K562 (cell line): ENCODE measurements around the gene TSPOAP1. TPM values are rescaled to one million over a fixed set of nuclear protein-coding genes. Genes with fewer than 3 reads are reported as not detected.

Experiments
- CTBP1 ChIP-seq: fragments of 450-650 bp; IDR thresholded peaks from 2 replicates; pipeline ENCODE4 v1.6.1; 2016; ENCODE audit warnings: borderline replicate concordance
- CTCF ChIP-seq, 3 experiments: IDR thresholded peaks in 2 of 3; conservative IDR thresholded peaks in 1 of 3; 2 replicates each; pipeline ENCODE4 v1.5.1; 2011 to 2012; ENCODE audit warnings: low read length in 3 of 3, mild to moderate bottlenecking in 3 of 3, control low read depth in 2 of 3, improper control_type of control experiment in 1 of 3, inconsistent platforms in 1 of 3, low read depth in 1 of 3, mixed read lengths in 1 of 3, moderate library complexity in 1 of 3; ENCODE audit not compliant: insufficient read depth in 2 of 3
- E4F1 ChIP-seq: fragments of 250-450 bp; sonication (Bioruptor Pico); IDR thresholded peaks from 2 replicates; pipeline ENCODE4 v1.5.0; 2021; ENCODE audit warnings: mild to moderate bottlenecking, borderline replicate concordance
- FOXP1 ChIP-seq: sonication (generic); formaldehyde crosslinking; IDR thresholded peaks from 2 replicates; pipeline ENCODE4 v1.8.0; 2022; ENCODE audit warnings: mild to moderate bottlenecking, missing genetic modification reagents
- HDAC6 ChIP-seq: IDR thresholded peaks from 2 replicates; pipeline ENCODE4 v1.6.1; 2012; ENCODE audit warnings: low read depth, mild to moderate bottlenecking, control low read depth, inconsistent platforms, low read length, moderate library complexity
- HNRNPLL ChIP-seq: fragments of 200-400 bp; formaldehyde crosslinking; IDR thresholded peaks from 2 replicates; pipeline ENCODE4 v1.6.1; 2017; ENCODE audit warnings: low read length, low read depth, mild to moderate bottlenecking; ENCODE audit not compliant: poor library complexity, severe bottlenecking
- ILF3 ChIP-seq: fragments of 450-650 bp; IDR thresholded peaks from 2 replicates; pipeline ENCODE4 v1.6.1; 2018; ENCODE audit warnings: antibody characterized with exemption, mild to moderate bottlenecking, moderate library complexity, borderline replicate concordance
- KLF16 ChIP-seq: IDR thresholded peaks from 2 replicates; pipeline ENCODE4 v1.6.1; 2016; ENCODE audit warnings: antibody characterized with exemption
- MAFK ChIP-seq: IDR thresholded peaks from 2 replicates; pipeline ENCODE4 v1.6.1; 2011; ENCODE audit warnings: low read length, improper control_type of control experiment
- MXI1 ChIP-seq: IDR thresholded peaks from 2 replicates; pipeline ENCODE4 v1.6.1; 2011; ENCODE audit warnings: low read depth, mild to moderate bottlenecking, improper control_type of control experiment, low read length
- POLR2A ChIP-seq: fragments of 450-650 bp; conservative IDR thresholded peaks from 2 replicates; pipeline ENCODE4 v1.6.1; 2016
- RBM14 ChIP-seq: fragments of 200-400 bp; formaldehyde crosslinking; IDR thresholded peaks from 2 replicates; pipeline ENCODE4 v1.6.1; 2018; ENCODE audit warnings: low read depth, mild to moderate bottlenecking, low read length, moderate library complexity, borderline replicate concordance; ENCODE audit not compliant: insufficient read depth
- SUPT5H ChIP-seq: fragments of 450-650 bp; IDR thresholded peaks from 2 replicates; pipeline ENCODE4 v1.6.1; 2016
- TCF7 ChIP-seq: sonication (generic); IDR thresholded peaks from 2 replicates; pipeline ENCODE4 v1.6.1; 2016; ENCODE audit warnings: antibody characterized with exemption, borderline replicate concordance
- ZNF217 ChIP-seq: sonication (generic); formaldehyde crosslinking; IDR thresholded peaks from 2 replicates; pipeline ENCODE4 v1.8.0; 2022; ENCODE audit warnings: mild to moderate bottlenecking, missing genetic modification reagents
- ZNF316 ChIP-seq: fragments of 450-650 bp; IDR thresholded peaks from 2 replicates; pipeline ENCODE4 v1.6.1; 2016
- ZNF77 ChIP-seq: fragments of 250-450 bp; sonication (Bioruptor Pico); IDR thresholded peaks from 2 replicates; pipeline ENCODE4 v1.5.0; 2020
- polyA plus RNA-seq, 8 experiments: library from polyadenylated mRNA; depleted of rRNA in 4 of 8; stranded (reverse) in 5 of 8; unstranded in 3 of 8; fragments of >200 nt; fragmentation: Nextera tagmentation in 2 of 8; fragmentation: Illumina TruSeq in 1 of 8; extraction: Ambion mirVana in 2 of 8; extraction: Trizol in 1 of 8; gene quantifications; 2 replicates each; pipeline versions ENCODE4 v1.2.1 to v1.2.3, GENCODE V29; 2011 to 2014; ENCODE audit warnings: inconsistent platforms in 1 of 8, missing spikeins in 1 of 8
- total RNA-seq, 7 experiments: library from RNA; depleted of rRNA in 6 of 7; stranded (reverse); fragments of >200 nt in 6 of 7; fragmentation: Illumina TruSeq in 2 of 7; extraction: Trizol in 2 of 7; gene quantifications; 2 replicates each; pipeline versions ENCODE4 v1.2.1 to v1.2.3, GENCODE V29; 2011 to 2021; ENCODE audit warnings: low replicate concordance in 1 of 7
- TF ChIP-seq, protein P1 (sequence below), 2 experiments: fragments of 450-650 bp in 1 of 2; sonication (generic) in 1 of 2; formaldehyde crosslinking in 1 of 2; IDR thresholded peaks in 1 of 2; conservative IDR thresholded peaks in 1 of 2; 2 replicates each; pipeline versions ENCODE4 v1.6.1 to v1.8.1; 2016 to 2023; ENCODE audit warnings: mild to moderate bottlenecking in 2 of 2, moderate library complexity in 2 of 2, inconsistent platforms in 1 of 2, missing genetic modification reagents in 1 of 2

TSPOAP1 gene
- total and polyA plus RNA-seq, 9 of the 15 experiments (the other 6 are each of a cell fraction or from before 2014, with no cell fraction given): 0.87 to 3.9 (median 1.8) TPM; not detected in 2

- TF ChIP-seq TCF7 (peak; percentile 25), E4F1 (CRISPR knock-in tag) (0 out of 2 replicates have a peak, but pooled peaks have one; percentile 3), MAFK (no peak), ZNF77 (CRISPR knock-in tag) (0 out of 2 replicates have a peak, but pooled peaks have one; percentile 68), HNRNPLL (peak; percentile 48), KLF16 (no peak; the same call in 1 of the 2 replicates), MXI1 (peak; percentile 55), FOXP1 (no peak), ZNF217 (CRISPR knock-in tag) (no peak), HDAC6 (0 out of 2 replicates have a peak, but pooled peaks have one; percentile 75), ILF3 (peak; percentile 84), RBM14 (no peak), CTBP1 (peak; percentile 37; the same call in 1 of the 2 replicates), POLR2A (peak; percentile 93), SUPT5H (peak; percentile 99), ZNF316 (peak; percentile 26; the same call in 1 of the 2 replicates), CTCF (IDR thresholded peaks at IDR 0.05 in 2 of 3, conservative IDR thresholded peaks at IDR 0.05 in 1 of 3; ENCODE audit: insufficient read depth in 2 of 3, low read depth in 1 of 3, low read length in 3 of 3) (peak in 1 of 3 experiments; percentile 4; a peak in 1 of 6 replicates)
- TF ChIP-seq, protein P1, sequence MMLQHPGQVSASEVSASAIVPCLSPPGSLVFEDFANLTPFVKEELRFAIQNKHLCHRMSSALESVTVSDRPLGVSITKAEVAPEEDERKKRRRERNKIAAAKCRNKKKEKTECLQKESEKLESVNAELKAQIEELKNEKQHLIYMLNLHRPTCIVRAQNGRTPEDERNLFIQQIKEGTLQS (IDR thresholded peaks at IDR 0.05): no peak
- TF ChIP-seq, protein P1 (CRISPR knock-in tag; conservative IDR thresholded peaks at IDR 0.05): no peak
These were observed at the start of gene TSPOAP1 (continued) for GRCh38 chr17:58328195-58329034.
